CD4-positive, alpha-beta T cell treated with Interleukin-4 for 1 hour (primary cell): Measurements from ENCODE around the gene KCNC1.

Source experiments
- DNase-seq, 2 donors: peaks; one replicate each; pipeline ENCODE4 v3.0.0-alpha.2; 2020 to 2022

Gene KCNC1

GRCh38 chr11:17775507-17776211, 41.1 kb downstream of the KCNC1 start:
- no peak for DNase-seq

GRCh38 chr11:17776212-17776875, 41.8 kb downstream of the KCNC1 start:
- DNase-seq: no peak

GRCh38 chr11:17777086-17777737, 42.6 kb downstream of the KCNC1 start:
- DNase-seq: no peak

GRCh38 chr11:17777738-17778091, 43.1 kb downstream of the KCNC1 start:
- no peak for DNase-seq

GRCh38 chr11:17778352-17778751, 43.8 kb downstream of the KCNC1 start:
- DNase-seq: no peak

GRCh38 chr11:17778956-17779860, 44.6 kb downstream of the KCNC1 start:
- no peak for DNase-seq

GRCh38 chr11:17779861-17780594, 45.4 kb downstream of the KCNC1 start:
- no peak for DNase-seq

- no peak for DNase-seq
Measured at GRCh38 chr11:17780668-17781067, 46.1 kb downstream of the KCNC1 start.

GRCh38 chr11:17781221-17781620, 46.6 kb downstream of the KCNC1 start:
- DNase-seq: no peak

- no peak for DNase-seq
Measured at GRCh38 chr11:17781626-17782025, 47.0 kb downstream of the KCNC1 start.

GRCh38 chr11:17782145-17782544, 47.6 kb downstream of the KCNC1 start:
- DNase-seq: no peak

- no peak for DNase-seq
Measured at GRCh38 chr11:17782603-17783337, 48.2 kb downstream of the KCNC1 start.

GRCh38 chr11:17783878-17784277, 49.3 kb downstream of the KCNC1 start:
- DNase-seq: no peak

GRCh38 chr11:17786824-17787525, 52.4 kb downstream of the KCNC1 start:
- no peak for DNase-seq

- DNase-seq: no peak
Measured at GRCh38 chr11:17788084-17788483, 53.5 kb downstream of the KCNC1 start.

GRCh38 chr11:17790453-17790852, 55.9 kb downstream of the KCNC1 start:
- no peak for DNase-seq

GRCh38 chr11:17791144-17791543, 56.6 kb downstream of the KCNC1 start:
- DNase-seq: no peak

GRCh38 chr11:17792161-17792560, 57.6 kb downstream of the KCNC1 start:
- DNase-seq: no peak

- DNase-seq: no peak
Measured at GRCh38 chr11:17793642-17794170, 59.1 kb downstream of the KCNC1 start.

GRCh38 chr11:17794981-17795380, 60.4 kb downstream of the KCNC1 start:
- no peak for DNase-seq

GRCh38 chr11:17796154-17796553, 61.6 kb downstream of the KCNC1 start:
- no peak for DNase-seq
